ENCODE measurements around the gene LIPE.

The LIPE gene

GRCh38 chr19:42473686-42474085, 46.5 kb upstream of the LIPE start:
- TF ChIP-seq CTCF (conservative IDR thresholded peaks at IDR 0.05; ENCODE audit: low read length) (no peak), EZH2phosphoT487 (IDR thresholded peaks at IDR 0.05; ENCODE audit: borderline replicate concordance) (no peak)
- Histone ChIP-seq H3K4me3 (ENCODE audit: low read length, poor library complexity, severe bottlenecking) (no peak overlapping the region), H3K36me3 (ENCODE audit: insufficient read depth, low read length) (no peaks in the 10 kb centered on the region), H3K27me3 (ENCODE audit: insufficient read depth, low read length, poor library complexity, severe bottlenecking) (no peaks in the 10 kb centered on the region), H3K79me2 (ENCODE audit: insufficient read depth, low read length) (no peaks in the 10 kb centered on the region), H3K4me2 (ENCODE audit: low read depth, low read length, poor library complexity, severe bottlenecking) (no peak overlapping the region), H3K9me2 (replicated peaks; ENCODE audit: low read depth, low read length) (no peaks in the 10 kb centered on the region), H3K4me1 (ENCODE audit: insufficient read depth, low read length, poor library complexity, severe bottlenecking) (no peaks in the 10 kb centered on the region), H2AFZ (ENCODE audit: low read length) (no peak overlapping the region), H3K9ac (ENCODE audit: low read depth, low read length, poor library complexity, severe bottlenecking) (no peak overlapping the region), H3F3A (ENCODE audit: low read depth) (no peaks in the 10 kb centered on the region), H3K9me3 (ENCODE audit: insufficient read depth, low read depth, low read length) (no peaks in the 10 kb centered on the region), H4K20me1 (ENCODE audit: insufficient read depth, low read length, poor library complexity, severe bottlenecking) (no peaks in the 10 kb centered on the region)

- Histone ChIP-seq H4K20me1 (ENCODE audit: insufficient read depth, low read length, poor library complexity, severe bottlenecking) (no peaks in the 10 kb centered on the region), H3K4me1 (ENCODE audit: insufficient read depth, low read length, poor library complexity, severe bottlenecking) (no peaks in the 10 kb centered on the region), H3K27me3 (ENCODE audit: insufficient read depth, low read length, poor library complexity, severe bottlenecking) (no peaks in the 10 kb centered on the region), H3K36me3 (ENCODE audit: insufficient read depth, low read length) (no peaks in the 10 kb centered on the region), H3K79me2 (ENCODE audit: insufficient read depth, low read length) (no peaks in the 10 kb centered on the region), H3K9me3 (ENCODE audit: insufficient read depth, low read depth, low read length) (no peaks in the 10 kb centered on the region), H3K4me3 (ENCODE audit: low read length, poor library complexity, severe bottlenecking) (no peak overlapping the region), H3F3A (ENCODE audit: low read depth) (no peaks in the 10 kb centered on the region), H3K4me2 (ENCODE audit: low read depth, low read length, poor library complexity, severe bottlenecking) (no peak overlapping the region), H3K9ac (ENCODE audit: low read depth, low read length, poor library complexity, severe bottlenecking) (no peak overlapping the region), H2AFZ (ENCODE audit: low read length) (no peak overlapping the region), H3K9me2 (replicated peaks; ENCODE audit: low read depth, low read length) (no peaks in the 10 kb centered on the region)
- TF ChIP-seq EZH2phosphoT487 (IDR thresholded peaks at IDR 0.05; ENCODE audit: borderline replicate concordance) (no peak), CTCF (conservative IDR thresholded peaks at IDR 0.05; ENCODE audit: low read length) (no peak)
These were observed 45.4 kb upstream of the LIPE start for GRCh38 chr19:42472402-42473147.

- Histone ChIP-seq H3K4me1 (ENCODE audit: insufficient read depth, low read length, poor library complexity, severe bottlenecking) (peaks cover 5% of the 10 kb centered on the region), H3K9me3 (ENCODE audit: insufficient read depth, low read depth, low read length) (no peaks in the 10 kb centered on the region), H3K79me2 (ENCODE audit: insufficient read depth, low read length) (no peaks in the 10 kb centered on the region), H2AFZ (ENCODE audit: low read length) (no peak overlapping the region), H3K27me3 (ENCODE audit: insufficient read depth, low read length, poor library complexity, severe bottlenecking) (no peaks in the 10 kb centered on the region), H3K9ac (ENCODE audit: low read depth, low read length, poor library complexity, severe bottlenecking) (no peak overlapping the region), H3K4me2 (ENCODE audit: low read depth, low read length, poor library complexity, severe bottlenecking) (no peak overlapping the region), H4K20me1 (ENCODE audit: insufficient read depth, low read length, poor library complexity, severe bottlenecking) (no peaks in the 10 kb centered on the region), H3K4me3 (ENCODE audit: low read length, poor library complexity, severe bottlenecking) (no peak overlapping the region), H3K9me2 (replicated peaks; ENCODE audit: low read depth, low read length) (no peaks in the 10 kb centered on the region), H3K36me3 (ENCODE audit: insufficient read depth, low read length) (no peaks in the 10 kb centered on the region), H3F3A (ENCODE audit: low read depth) (no peaks in the 10 kb centered on the region)
- no peak for TF ChIP-seq EZH2phosphoT487 (IDR thresholded peaks at IDR 0.05; ENCODE audit: borderline replicate concordance)
- no peak for TF ChIP-seq CTCF (conservative IDR thresholded peaks at IDR 0.05; ENCODE audit: low read length)
These were observed 44.5 kb upstream of the LIPE start for GRCh38 chr19:42471554-42472249.
